HepG2 (cell line): ENCODE measurements around the gene KLHL40. TPM values are rescaled to one million over a fixed set of nuclear protein-coding genes. Genes with fewer than 3 reads are reported as not detected.

Experiments used
- BCL6 ChIP-seq: IDR thresholded peaks from 2 replicates; pipeline ENCODE4 v1.6.1; 2016; ENCODE audit warnings: missing genetic modification reagents, missing compliant biosample characterization
- FOXK1 ChIP-seq: sonication (generic); formaldehyde crosslinking; IDR thresholded peaks from 2 replicates; pipeline ENCODE4 v1.4.0; 2020; ENCODE audit warnings: low read depth, missing genetic modification reagents, borderline replicate concordance
- FOXO1 ChIP-seq: sonication (generic); formaldehyde crosslinking; IDR thresholded peaks from 2 replicates; pipeline ENCODE4 v1.4.0; 2020; ENCODE audit warnings: missing genetic modification reagents
- GZF1 ChIP-seq: sonication (generic); formaldehyde crosslinking; IDR thresholded peaks from 2 replicates; pipeline ENCODE4 v1.5.1; 2020; ENCODE audit warnings: mild to moderate bottlenecking, missing genetic modification reagents
- HIVEP1 ChIP-seq: sonication (generic); formaldehyde crosslinking; IDR thresholded peaks from 2 replicates; pipeline ENCODE4 v1.4.0; 2020; ENCODE audit warnings: mild to moderate bottlenecking, missing genetic modification reagents
- KDM2A ChIP-seq: sonication (generic); formaldehyde crosslinking; IDR thresholded peaks from 2 replicates; pipeline ENCODE4 v1.4.0; 2020; ENCODE audit warnings: low read depth, missing genetic modification reagents, borderline replicate concordance
- NKX3-1 ChIP-seq: sonication (generic); formaldehyde crosslinking; IDR thresholded peaks from 2 replicates; pipeline ENCODE4 v1.5.0; 2020; ENCODE audit warnings: missing genetic modification reagents
- NPAS2 ChIP-seq: sonication (generic); formaldehyde crosslinking; IDR thresholded peaks from 2 replicates; pipeline ENCODE4 v1.8.0; 2022; ENCODE audit warnings: mild to moderate bottlenecking, missing genetic modification reagents, borderline replicate concordance
- NR2F1 ChIP-seq, 2 experiments: fragments of 450-650 bp in 1 of 2; formaldehyde crosslinking in 1 of 2; IDR thresholded peaks; 2 replicates each; pipeline versions ENCODE4 v1.5.0 to v1.6.1; 2016 to 2020; ENCODE audit warnings: mild to moderate bottlenecking in 1 of 2, missing compliant biosample characterization in 1 of 2, missing genetic modification reagents in 1 of 2, moderate library complexity in 1 of 2
- POLR2G ChIP-seq: fragments of 200-400 bp; formaldehyde crosslinking; IDR thresholded peaks from 2 replicates; pipeline ENCODE4 v1.6.1; 2018; ENCODE audit warnings: mild to moderate bottlenecking, low read depth, low read length, moderate library complexity
- SETDB1 ChIP-seq: sonication (generic); formaldehyde crosslinking; IDR thresholded peaks from 2 replicates; pipeline ENCODE4 v1.5.1; 2020; ENCODE audit warnings: missing genetic modification reagents, mild to moderate bottlenecking, borderline replicate concordance
- SNAI1 ChIP-seq: sonication (generic); formaldehyde crosslinking; IDR thresholded peaks from 2 replicates; pipeline ENCODE4 v1.5.0; 2020; ENCODE audit warnings: mild to moderate bottlenecking, missing genetic modification reagents, borderline replicate concordance
- ZNF138 ChIP-seq: sonication (generic); formaldehyde crosslinking; IDR thresholded peaks from 2 replicates; pipeline ENCODE4 v1.5.0; 2020; ENCODE audit warnings: mild to moderate bottlenecking, low read depth, missing genetic modification reagents
- ZNF160 ChIP-seq: sonication (generic); formaldehyde crosslinking; IDR thresholded peaks from 2 replicates; pipeline ENCODE4 v1.8.0; 2022; ENCODE audit warnings: mild to moderate bottlenecking, inconsistent platforms, missing genetic modification reagents
- ZNF263 ChIP-seq: sonication (generic); formaldehyde crosslinking; IDR thresholded peaks from 2 replicates; pipeline ENCODE4 v1.4.0; 2020; ENCODE audit warnings: missing genetic modification reagents
- ZNF557 ChIP-seq: sonication (generic); formaldehyde crosslinking; IDR thresholded peaks from 2 replicates; pipeline ENCODE4 v1.4.0; 2020; ENCODE audit warnings: missing genetic modification reagents
- ZNF709 ChIP-seq: sonication (generic); formaldehyde crosslinking; IDR thresholded peaks from 2 replicates; pipeline ENCODE4 v1.5.0; 2020; ENCODE audit warnings: mild to moderate bottlenecking, missing genetic modification reagents
- ZNF746 ChIP-seq: sonication (generic); formaldehyde crosslinking; IDR thresholded peaks from 2 replicates; pipeline ENCODE4 v1.8.0; 2022; ENCODE audit warnings: mild to moderate bottlenecking, missing genetic modification reagents
- polyA plus RNA-seq, 8 experiments: library from polyadenylated mRNA; depleted of rRNA in 3 of 8; stranded (reverse) in 7 of 8; unstranded in 1 of 8; fragments of >200 nt; fragmentation: Illumina TruSeq in 4 of 8; extraction: Trizol in 4 of 8; gene quantifications; 2 replicates each; pipeline versions ENCODE4 v1.2.1 to v1.2.3, GENCODE V29; 2011 to 2016; ENCODE audit warnings: low read depth in 4 of 8, missing spikeins in 1 of 8, mixed read lengths in 1 of 8; ENCODE audit not compliant: insufficient read depth in 1 of 8
- total RNA-seq, 5 experiments: library from RNA; depleted of rRNA; stranded (reverse); fragments of >200 nt; fragmentation: Illumina TruSeq; extraction: Trizol; gene quantifications; 2 replicates each; pipeline ENCODE4 v1.2.3, GENCODE V29; 2016; ENCODE audit warnings: low read depth in 1 of 5
- TF ChIP-seq, protein P1 (sequence below): sonication (generic); formaldehyde crosslinking; IDR thresholded peaks from 2 replicates; pipeline ENCODE4 v1.8.0; 2022; ENCODE audit warnings: low read depth, missing genetic modification reagents
- TF ChIP-seq, protein P2 (sequence below): sonication (generic); formaldehyde crosslinking; IDR thresholded peaks from 2 replicates; pipeline ENCODE4 v1.4.0; 2020; ENCODE audit warnings: mild to moderate bottlenecking, low read depth, missing genetic modification reagents
- TF ChIP-seq, protein P3 (sequence below): sonication (generic); formaldehyde crosslinking; conservative IDR thresholded peaks from 2 replicates; pipeline ENCODE4 v1.4.0; 2020; ENCODE audit warnings: missing genetic modification reagents

Gene KLHL40
- total and polyA plus RNA-seq, 2 of the 13 experiments (the other 11 are each of a cell fraction or from before 2014, with no cell fraction given): not detected

DNA sequence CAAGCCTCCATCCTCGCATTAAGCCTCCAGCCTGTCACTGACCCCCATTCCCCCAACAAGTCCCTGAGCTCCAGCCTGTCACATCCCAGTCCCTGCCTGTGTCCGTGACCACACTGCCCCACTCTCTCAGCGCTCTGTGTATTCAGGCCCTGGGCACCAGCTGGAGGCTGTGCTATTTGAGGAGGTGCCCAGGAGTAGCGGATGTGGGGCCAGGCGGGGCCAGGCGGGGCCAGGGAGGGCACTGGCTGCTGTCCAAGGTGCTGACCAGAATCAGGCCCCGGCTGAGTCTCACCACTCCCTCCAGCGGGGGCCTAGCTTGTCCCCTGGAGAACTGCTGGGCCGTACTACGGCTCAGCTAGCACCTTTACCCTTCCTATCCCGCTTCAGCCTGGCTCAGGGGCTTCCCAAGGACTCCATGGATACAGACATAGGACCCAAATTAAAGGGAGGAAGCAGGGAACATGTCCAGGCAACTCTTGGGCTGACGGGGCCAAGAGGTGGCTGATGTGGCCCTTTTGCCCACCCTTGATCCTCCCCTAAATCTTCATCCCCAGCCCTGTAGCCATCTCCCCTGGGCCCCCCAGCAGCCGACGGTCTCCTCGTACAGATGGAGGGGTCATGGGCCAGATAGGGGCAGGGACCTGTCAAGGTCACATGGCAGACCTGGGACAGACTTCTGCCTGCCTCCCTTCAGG lies 16.2 kb downstream of the KLHL40 start (continued):
- TF ChIP-seq, protein P1, sequence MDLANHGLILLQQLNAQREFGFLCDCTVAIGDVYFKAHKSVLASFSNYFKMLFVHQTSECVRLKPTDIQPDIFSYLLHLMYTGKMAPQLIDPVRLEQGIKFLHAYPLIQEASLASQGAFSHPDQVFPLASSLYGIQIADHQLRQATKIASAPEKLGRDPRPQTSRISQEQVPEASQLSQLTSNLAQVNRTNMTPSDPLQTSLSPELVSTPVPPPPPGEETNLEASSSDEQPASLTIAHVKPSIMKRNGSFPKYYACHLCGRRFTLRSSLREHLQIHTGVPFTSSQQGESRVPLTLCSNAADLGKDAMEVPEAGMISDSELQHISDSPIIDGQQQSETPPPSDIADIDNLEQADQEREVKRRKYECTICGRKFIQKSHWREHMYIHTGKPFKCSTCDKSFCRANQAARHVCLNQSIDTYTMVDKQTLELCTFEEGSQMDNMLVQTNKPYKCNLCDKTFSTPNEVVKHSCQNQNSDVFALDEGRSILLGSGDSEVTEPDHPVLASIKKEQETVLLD: 0 out of 2 replicates have a peak, but pooled peaks have one; percentile 13
- TF ChIP-seq NKX3-1 (CRISPR knock-in tag) (peak; percentile 96), HIVEP1 (CRISPR knock-in tag) (no peak), ZNF160 (peak; percentile 88), SNAI1 (CRISPR knock-in tag) (no peak), NPAS2 (CRISPR knock-in tag) (no peak), ZNF263 (CRISPR knock-in tag) (peak; percentile 67), ZNF746 (CRISPR knock-in tag) (no peak; the same call in 1 of the 2 replicates), FOXK1 (CRISPR knock-in tag) (peak; percentile 62; the same call in 1 of the 2 replicates), ZNF557 (CRISPR knock-in tag) (peak; percentile 90), ZNF709 (peak; percentile 88), ZNF138 (CRISPR knock-in tag) (peak; percentile 83; the same call in 1 of the 2 replicates), KDM2A (CRISPR knock-in tag) (peak; percentile 82), GZF1 (CRISPR knock-in tag) (0 out of 2 replicates have a peak, but pooled peaks have one; percentile 55), POLR2G (no peak), BCL6 (CRISPR knock-in tag) (peak; percentile 38; the same call in 1 of the 2 replicates), SETDB1 (CRISPR knock-in tag) (no peak), FOXO1 (CRISPR knock-in tag) (peak; percentile 70), NR2F1 (CRISPR knock-in tag; IDR thresholded peaks at IDR 0.05) (peak in 1 of 2 experiments; percentile 53; a peak in 1 of 4 replicates)
- TF ChIP-seq, protein P2, sequence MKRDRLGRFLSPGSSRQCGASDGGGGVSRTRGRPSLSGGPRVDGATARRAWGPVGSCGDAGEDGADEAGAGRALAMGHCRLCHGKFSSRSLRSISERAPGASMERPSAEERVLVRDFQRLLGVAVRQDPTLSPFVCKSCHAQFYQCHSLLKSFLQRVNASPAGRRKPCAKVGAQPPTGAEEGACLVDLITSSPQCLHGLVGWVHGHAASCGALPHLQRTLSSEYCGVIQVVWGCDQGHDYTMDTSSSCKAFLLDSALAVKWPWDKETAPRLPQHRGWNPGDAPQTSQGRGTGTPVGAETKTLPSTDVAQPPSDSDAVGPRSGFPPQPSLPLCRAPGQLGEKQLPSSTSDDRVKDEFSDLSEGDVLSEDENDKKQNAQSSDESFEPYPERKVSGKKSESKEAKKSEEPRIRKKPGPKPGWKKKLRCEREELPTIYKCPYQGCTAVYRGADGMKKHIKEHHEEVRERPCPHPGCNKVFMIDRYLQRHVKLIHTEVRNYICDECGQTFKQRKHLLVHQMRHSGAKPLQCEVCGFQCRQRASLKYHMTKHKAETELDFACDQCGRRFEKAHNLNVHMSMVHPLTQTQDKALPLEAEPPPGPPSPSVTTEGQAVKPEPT: 0 out of 2 replicates have a peak, but pooled peaks have one; percentile 31
- TF ChIP-seq, protein P3, sequence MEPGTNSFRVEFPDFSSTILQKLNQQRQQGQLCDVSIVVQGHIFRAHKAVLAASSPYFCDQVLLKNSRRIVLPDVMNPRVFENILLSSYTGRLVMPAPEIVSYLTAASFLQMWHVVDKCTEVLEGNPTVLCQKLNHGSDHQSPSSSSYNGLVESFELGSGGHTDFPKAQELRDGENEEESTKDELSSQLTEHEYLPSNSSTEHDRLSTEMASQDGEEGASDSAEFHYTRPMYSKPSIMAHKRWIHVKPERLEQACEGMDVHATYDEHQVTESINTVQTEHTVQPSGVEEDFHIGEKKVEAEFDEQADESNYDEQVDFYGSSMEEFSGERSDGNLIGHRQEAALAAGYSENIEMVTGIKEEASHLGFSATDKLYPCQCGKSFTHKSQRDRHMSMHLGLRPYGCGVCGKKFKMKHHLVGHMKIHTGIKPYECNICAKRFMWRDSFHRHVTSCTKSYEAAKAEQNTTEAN (CRISPR knock-in tag): peak; percentile 88
